GM21423 (cell line): Measurements from ENCODE around the gene PPP2R5B.

Source experiments
- ATAC-seq: cut with Tn5 transposase; IDR thresholded peaks from one replicate; pipeline ENCODE4 v1.9.1; 2021; ENCODE audit warnings: mild to moderate bottlenecking, moderate library complexity; ENCODE audit not compliant: unreplicated experiment

Gene PPP2R5B

DNA sequence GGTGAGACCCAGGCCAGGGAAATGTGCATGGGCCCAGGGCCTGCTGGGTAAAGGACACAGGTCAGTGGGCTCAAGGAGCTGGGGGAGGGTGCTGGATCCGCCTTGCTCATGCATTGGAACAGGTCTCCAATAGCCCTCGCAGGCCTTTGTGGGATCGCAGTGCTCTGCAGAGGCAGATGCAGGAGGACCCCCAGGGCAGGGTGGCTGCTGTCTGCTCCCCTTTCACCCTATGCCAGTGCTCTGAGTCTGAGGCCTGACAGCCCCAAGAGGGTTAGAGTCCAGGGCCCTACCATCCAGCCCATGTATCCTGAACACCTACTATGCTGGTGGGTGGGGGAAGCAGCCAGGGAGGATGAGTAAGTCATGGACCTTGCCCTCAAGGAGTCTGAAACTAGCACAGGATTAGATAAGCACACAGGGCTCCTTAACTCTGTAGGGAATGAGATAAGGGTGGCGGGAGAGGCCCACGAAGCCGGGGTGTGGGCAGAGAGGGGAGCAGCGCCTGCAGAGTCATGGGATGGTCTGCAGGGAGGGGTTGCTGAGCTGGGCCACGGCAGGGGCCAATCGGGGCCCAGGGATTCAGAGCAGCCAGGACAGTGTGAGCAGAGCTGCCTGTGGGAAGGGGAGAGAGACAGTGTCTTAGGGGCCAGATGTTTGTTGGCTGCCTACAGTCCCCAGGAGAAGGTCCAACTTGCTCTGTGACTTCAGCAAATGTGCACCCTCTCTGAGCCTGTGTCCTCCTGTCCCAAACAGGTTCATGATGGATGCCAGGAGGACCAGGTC, 35.6 kb upstream of the PPP2R5B start:
- ATAC-seq: no peak

- ATAC-seq: no peak
Observed at GRCh38 chr11:64890522-64890939, 34.0 kb upstream of the PPP2R5B start.

- no peak for ATAC-seq
Observed at GRCh38 chr11:64891215-64891848, 33.2 kb upstream of the PPP2R5B start.

- ATAC-seq: no peak
Observed at GRCh38 chr11:64891880-64892279, 32.6 kb upstream of the PPP2R5B start.

DNA sequence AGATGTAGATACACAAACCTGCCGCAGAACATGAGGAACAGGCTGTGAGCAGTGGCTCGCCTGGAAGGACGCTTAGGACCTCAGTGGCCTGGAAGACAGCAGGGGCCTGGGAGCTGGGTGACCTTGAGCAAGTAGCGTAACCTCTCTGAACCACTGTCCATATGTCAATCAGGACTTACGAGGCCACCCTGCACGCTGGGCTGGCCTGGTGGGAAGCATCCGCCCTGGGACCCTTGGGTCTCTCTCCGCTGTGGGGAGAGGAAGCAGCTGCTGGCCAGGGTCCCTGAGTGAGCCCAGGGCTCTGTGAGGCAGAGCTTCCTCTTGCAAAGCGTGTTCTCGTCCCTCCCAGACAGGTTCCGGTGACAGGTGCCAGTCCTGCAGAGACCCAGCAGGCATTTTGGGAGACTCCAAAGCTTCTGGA, 32.1 kb upstream of the PPP2R5B start:
- ATAC-seq: no peak

- no peak for ATAC-seq
Observed at GRCh38 chr11:64892838-64893193, 31.7 kb upstream of the PPP2R5B start.

- ATAC-seq: no peak
Observed at GRCh38 chr11:64893194-64894069, 31.1 kb upstream of the PPP2R5B start.

DNA sequence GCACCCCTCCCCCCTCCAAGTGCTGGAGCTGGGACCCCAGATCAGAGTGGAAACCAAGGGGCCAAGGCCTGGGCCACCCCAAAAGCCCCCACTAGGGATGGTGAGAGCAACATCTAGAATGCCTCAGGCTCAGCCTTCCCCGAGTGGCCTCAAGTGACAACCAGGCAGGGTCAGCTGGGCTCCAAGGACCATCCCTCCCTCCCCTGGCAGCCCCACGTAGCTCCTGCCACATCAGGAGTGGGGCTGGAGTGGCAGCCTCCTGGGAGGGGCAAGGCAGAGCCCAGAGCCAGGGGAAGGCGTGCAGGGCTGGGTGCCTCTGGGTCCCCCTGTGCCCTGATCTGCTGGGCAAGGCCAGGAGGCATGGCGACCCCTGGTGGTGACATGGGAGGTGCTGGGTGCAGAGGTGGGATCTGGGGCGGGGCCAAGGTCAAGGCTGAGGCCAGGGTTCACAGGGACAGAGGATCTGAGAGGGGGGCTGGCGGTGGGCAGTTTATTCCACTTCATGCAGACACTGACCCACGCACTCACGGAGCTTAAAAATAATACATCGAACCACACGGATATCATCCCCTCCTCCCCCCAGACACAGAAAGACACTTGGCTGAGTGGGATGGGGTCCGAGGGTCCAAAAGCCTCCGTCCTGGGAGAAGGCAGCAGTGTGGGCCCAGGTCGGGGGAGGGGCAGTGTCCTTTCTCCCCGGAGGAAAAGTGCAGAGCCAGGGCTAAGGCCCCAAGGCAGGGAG, 30.2 kb upstream of the PPP2R5B start:
- peak; percentile 54 for ATAC-seq

DNA sequence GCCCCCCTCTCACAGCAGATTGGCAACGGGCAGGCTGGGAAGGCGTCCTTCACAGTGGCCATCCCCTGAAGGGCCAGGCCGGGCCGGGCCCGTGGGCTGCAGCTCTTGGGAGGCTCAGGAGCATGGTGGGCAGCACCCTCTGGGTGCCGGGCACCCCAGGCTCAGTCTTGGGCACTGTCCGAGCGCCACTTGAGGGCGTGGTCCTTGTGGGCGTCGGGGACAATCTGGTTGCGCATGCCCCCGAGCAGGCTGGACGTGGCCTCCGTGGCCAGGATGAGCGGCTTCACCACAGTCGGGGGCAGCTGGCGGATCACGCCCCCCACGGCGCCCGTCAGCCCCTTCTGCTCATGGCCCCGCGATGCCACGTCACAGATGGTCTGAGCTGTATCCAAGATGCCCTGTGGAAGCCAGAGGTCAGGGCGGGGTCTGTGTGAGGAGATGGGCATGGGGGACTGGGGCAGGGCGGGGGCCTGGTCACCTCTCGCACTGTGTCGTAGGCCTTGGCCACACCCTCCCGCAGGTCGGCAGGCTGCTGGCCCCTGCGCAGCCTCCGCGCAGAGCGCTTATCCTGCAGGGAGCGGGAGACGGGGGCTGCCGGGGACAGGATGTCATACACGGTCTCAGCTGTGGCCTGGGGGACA, 29.6 kb upstream of the PPP2R5B start:
- no peak for ATAC-seq

- ATAC-seq: no peak
Observed at GRCh38 chr11:64896448-64897022, 28.0 kb upstream of the PPP2R5B start.

- ATAC-seq: no peak
Observed at GRCh38 chr11:64897381-64898075, 27.0 kb upstream of the PPP2R5B start.

DNA sequence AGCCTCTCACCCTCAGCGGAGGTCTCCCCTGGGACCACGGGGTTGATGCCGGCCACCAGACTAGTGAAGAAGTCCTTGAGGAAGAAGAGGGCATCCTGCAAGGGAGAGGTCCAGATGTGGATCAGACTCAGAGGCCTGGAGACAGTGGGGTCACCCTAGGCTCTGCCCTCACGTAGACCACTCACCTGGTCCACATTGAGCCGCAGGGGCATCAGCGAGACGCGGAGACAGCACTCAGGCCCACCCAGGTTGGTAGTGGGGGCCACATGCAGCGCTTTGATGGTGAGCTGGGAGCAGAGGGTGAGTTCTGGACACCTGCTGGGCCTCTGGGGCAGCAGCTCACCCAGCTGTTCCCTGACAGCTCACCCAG, 26.4 kb upstream of the PPP2R5B start:
- no peak for ATAC-seq

DNA sequence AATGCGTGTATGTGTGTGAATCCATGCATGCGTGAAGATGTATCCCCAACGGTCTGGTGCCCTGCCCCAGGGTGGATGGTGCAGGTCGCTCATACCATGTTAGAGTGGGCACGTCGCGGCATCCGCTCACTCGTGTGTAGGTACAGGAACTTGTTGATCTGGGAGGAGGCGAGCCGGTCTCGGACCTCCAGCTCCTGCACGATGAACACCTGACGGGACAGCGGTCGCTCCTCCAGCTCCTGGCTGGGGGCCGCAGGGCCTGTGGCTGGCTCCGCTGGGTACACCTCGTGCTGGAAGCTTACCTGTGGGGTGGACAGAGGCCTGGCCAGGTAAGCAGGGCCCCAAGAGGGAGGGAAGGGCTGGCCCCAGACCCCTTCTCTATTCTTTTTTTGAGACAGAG, 25.9 kb upstream of the PPP2R5B start:
- no peak for ATAC-seq

- ATAC-seq: no peak
Observed at GRCh38 chr11:64900263-64900678, 24.2 kb upstream of the PPP2R5B start.

DNA sequence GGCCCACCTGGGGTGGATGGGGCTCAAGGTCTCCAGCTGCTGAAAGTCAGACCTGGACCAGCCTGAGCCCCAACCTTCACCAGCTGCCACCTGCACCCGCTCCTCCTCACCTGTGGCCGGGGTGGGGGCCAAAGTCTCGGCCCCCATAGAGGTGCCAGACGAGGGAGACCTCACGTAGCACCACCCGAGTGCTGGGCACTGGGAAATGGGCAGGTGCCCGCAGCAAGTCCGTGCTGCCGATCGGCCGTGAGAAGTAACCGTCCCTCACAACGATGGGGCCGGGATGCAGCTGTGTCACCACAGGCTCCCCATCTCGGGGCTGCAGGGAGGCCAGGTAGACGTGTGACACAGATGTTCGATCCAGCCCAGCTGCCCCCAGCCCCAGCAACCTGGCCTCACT, 23.7 kb upstream of the PPP2R5B start:
- no peak for ATAC-seq

DNA sequence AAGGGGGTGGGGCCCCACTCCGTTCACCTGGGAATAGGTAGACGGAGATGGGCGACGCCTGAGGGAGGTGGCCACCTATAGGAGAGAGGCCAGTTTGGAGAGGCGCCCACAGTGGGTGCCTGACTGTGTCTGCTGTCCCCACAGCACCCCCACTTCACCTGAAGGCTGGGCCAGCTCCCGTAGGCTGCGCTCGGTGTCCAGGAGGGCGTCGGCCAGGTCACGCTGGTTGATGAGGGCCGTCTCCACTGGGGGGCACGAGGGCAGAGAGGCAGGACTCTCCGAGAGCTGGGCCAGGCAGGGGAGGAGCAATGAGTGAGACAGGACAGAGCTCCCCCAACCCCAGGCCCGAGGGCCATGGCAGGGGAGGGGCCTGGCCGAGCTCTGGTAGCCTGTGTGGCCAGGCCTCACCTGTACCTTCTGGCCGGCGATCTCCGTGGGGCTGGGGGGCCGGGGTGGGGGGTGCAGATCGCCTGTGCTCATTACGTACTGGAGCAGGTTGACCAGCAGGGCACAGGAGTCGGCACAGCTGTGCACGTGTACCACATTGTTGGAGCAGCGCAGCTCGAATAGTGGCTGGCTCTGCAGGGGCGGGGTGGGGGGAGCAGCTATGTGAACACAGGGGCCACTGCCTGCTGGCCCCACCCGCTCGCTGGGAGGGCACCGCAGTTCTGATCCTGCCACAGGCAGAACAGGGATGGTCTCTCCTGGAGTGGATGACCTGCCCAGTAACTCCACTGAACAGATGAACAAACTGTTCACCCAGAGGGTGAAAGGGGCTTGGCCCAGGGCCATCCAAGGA, 22.2 kb upstream of the PPP2R5B start:
- ATAC-seq: no peak

- no peak for ATAC-seq
Observed at GRCh38 chr11:64903291-64903833, 21.1 kb upstream of the PPP2R5B start.

- no peak for ATAC-seq
Observed at GRCh38 chr11:64905516-64906313, 18.8 kb upstream of the PPP2R5B start.
